ENCODE results near the gene DBNDD1.
A peak's percentile ranks its signal among the peaks of the same experiment; 100 is the strongest.
"Not testable (repeated sequence)": the region's sequence is repeated elsewhere in the genome, so short reads cannot be mapped to it uniquely, and the experiment has no call there.

The DBNDD1 gene

GRCh38 chr16:90011508-90011819 is 7.8 kb downstream of the DBNDD1 start:
- DNase-seq (ENCODE audit: low spot score), result no peak

GRCh38 chr16:90010676-90011507 is 8.4 kb downstream of the DBNDD1 start:
- DNase-seq (ENCODE audit: low spot score), result no peak

- DNase-seq (ENCODE audit: low spot score), result no peak
These were observed 9.9 kb downstream of the DBNDD1 start for GRCh38 chr16:90009172-90009899.

- DNase-seq (ENCODE audit: low spot score), result no peak
These were observed 10.5 kb downstream of the DBNDD1 start for GRCh38 chr16:90008708-90009145.

GRCh38 chr16:90007635-90008234 is 11.5 kb downstream of the DBNDD1 start:
- DNase-seq (ENCODE audit: low spot score), result not testable (repeated sequence)

- no peak for DNase-seq (ENCODE audit: low spot score)
These were observed 12.2 kb downstream of the DBNDD1 start for GRCh38 chr16:90007015-90007414.

- DNase-seq (ENCODE audit: low spot score), result no peak
These were observed 13.1 kb downstream of the DBNDD1 start for GRCh38 chr16:90005956-90006663.

- DNase-seq (ENCODE audit: low spot score), result no peak
These were observed 14.7 kb downstream of the DBNDD1 start for GRCh38 chr16:90004577-90004976.

GRCh38 chr16:90002759-90003158 is 16.5 kb downstream of the DBNDD1 start:
- DNase-seq (ENCODE audit: low spot score), result no peak

GRCh38 chr16:90001761-90002503 is 17.3 kb downstream of the DBNDD1 start:
- DNase-seq (ENCODE audit: low spot score), result no peak

GRCh38 chr16:90000733-90001427 is 18.4 kb downstream of the DBNDD1 start:
- DNase-seq (ENCODE audit: low spot score), result no peak

GRCh38 chr16:89999831-90000574 is 19.3 kb downstream of the DBNDD1 start:
- peak; percentile 22 for DNase-seq (ENCODE audit: low spot score)

GRCh38 chr16:89996178-89996489 is 23.1 kb downstream of the DBNDD1 start:
- DNase-seq (ENCODE audit: low spot score), result no peak

GRCh38 chr16:89995475-89996177 is 23.6 kb downstream of the DBNDD1 start:
- peak; percentile 59 for DNase-seq (ENCODE audit: low spot score)

GRCh38 chr16:89994721-89995474 is 24.4 kb downstream of the DBNDD1 start:
- DNase-seq (ENCODE audit: low spot score), result peak; percentile 58

GRCh38 chr16:89994389-89994720 is 24.9 kb downstream of the DBNDD1 start:
- no peak for DNase-seq (ENCODE audit: low spot score)

GRCh38 chr16:89993971-89994370 is 25.3 kb downstream of the DBNDD1 start:
- no peak for DNase-seq (ENCODE audit: low spot score)

GRCh38 chr16:89993377-89993776 is 25.9 kb downstream of the DBNDD1 start:
- DNase-seq (ENCODE audit: low spot score), result no peak

- no peak for DNase-seq (ENCODE audit: low spot score)
These were observed 28.5 kb downstream of the DBNDD1 start for GRCh38 chr16:89990799-89991198.

Data from SW480 (cell line).